ENCODE measurements around the gene EML1. TPM values are rescaled to one million over a fixed set of nuclear protein-coding genes. Genes with fewer than 3 reads are reported as not detected.

EML1 gene
- total RNA-seq, 1 experiment from 2014 or later, result 18.3 TPM

DNA sequence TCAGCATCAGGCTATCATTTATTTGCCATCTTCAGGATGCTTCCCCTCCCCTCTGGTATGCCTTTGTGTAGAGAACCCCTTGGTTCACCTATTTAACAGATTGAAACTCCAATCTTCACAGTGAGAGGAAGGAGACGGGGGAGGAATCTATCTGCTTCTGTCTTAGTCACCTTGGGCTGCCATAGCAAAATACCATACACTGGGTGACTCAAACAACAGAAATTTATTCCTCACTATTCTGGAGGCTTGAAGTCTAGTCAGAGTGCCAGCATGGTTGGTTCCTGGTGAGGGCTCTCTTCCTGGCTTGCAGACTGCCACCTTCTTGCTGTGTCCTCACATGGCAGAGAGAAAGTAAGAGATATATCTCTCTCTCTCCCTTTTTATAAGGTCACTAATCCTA, 13.5 kb upstream of the EML1 start:
- DNase-seq (ENCODE audit: low spot score), result no peak

DNA sequence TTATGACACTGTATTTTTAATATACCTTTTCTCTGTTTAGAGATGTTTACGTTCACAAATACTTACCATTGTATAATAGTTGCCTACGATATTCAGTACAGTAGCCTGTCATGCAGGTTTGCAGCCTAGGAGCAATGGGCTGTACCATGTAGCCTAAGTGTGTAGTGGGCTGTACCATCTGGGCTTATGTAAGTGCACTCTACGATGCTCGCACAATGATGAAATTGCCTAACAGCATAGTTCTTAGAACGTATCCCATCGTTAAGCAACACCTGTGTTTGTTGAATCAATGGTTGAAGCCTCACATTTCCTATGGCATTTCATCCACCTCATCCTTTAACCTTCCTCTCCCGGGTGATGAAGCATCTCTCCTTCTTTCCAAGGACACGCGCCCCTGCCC, 12.5 kb upstream of the EML1 start:
- DNase-seq (ENCODE audit: low spot score), result no peak

DNA sequence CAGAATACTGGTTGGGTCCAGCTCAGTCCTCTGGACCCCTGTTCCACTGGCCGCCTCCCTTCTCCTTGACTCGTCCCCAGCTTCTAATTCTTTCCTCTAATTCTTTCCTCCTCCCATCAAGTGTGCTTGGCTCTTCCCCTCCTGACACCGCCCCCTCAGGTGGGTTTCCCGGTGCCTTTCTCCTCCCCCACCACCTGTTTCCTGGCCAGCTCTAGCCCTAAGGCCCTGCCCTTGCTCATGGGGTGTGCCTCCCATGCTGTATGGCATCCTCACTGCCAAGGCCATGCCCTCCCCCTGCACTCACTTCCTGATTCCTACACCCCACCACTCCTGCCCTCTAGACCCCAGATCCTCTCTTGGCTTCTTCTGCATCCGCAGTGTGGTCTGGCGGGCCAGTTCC, 12.1 kb upstream of the EML1 start:
- no peak for DNase-seq (ENCODE audit: low spot score)

DNA sequence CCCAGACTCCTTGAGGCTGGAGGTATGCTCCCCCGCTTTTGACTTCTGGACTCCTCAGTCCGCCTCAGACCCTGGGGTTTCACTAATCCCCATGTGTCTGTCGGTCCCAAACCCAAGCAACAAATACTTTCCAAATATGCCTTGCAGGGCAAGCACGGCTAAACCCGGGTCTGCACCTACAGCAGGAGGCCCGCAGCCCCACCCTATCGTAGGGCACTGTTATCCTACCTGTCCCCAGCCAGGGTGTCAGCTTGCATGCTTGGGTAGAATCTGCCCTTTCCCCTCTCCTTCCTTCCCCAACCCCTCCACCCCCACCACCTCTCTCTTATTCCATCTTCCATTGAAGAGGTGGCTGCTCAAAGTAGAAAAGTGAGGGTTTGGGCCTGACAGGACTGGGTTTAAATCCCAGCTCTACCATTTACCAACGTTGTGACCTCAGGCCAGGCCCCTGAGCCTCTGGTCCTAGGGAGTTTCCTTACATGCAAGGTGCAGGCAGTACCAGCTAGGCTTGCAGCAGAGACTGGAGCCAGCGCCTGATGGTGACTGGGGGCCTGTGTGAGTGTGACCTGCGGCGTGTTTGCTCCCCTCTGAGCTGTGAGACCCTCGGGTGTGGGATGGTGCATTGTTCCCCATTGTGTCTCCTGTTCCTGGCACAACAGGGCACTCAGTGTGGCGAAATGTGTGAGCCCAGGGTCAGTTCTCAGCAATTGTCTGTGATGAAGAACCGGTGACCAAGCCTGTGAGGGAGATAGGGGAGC, 11.2 kb upstream of the EML1 start:
- no peak for DNase-seq (ENCODE audit: low spot score)

DNA sequence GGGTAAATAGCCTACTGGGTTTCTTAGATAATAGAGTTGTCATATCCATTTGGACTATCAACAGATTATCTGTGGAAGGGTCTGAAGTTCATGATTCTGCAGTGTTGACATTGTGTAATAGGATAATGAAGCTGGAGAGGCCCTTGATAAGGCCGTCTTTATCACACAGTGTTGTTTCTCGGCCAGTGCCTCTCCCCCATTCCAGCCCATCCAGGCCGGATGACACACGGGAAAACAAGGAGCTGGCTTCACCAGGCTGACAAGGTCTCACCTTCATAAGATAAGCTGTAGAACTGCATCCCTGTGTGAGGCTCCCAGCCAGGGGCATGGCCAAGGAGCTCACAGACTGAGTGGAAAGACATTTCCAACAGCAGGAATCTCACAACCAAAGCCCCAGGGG, 8.7 kb upstream of the EML1 start:
- DNase-seq (ENCODE audit: low spot score), result no peak

DNA sequence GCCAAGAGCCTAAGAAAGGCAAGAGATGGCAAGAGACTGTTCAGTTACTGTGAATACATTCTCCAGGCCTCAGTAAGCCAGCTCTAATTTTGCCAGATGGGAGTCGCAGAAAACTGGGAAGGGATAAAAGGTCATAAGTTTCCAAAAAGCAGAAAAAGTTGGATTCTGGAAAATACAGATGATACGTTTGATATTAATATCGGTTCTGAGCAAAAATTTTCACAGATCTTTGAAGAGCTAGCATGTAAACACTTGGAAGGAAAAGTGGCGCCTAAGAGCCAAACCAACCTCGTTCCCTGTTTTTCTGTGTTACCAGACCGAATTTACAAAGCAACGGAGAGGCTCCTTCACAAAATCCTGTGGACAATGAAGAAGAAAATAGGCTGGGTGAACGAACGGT, 7.8 kb upstream of the EML1 start:
- no peak for DNase-seq (ENCODE audit: low spot score)

DNA sequence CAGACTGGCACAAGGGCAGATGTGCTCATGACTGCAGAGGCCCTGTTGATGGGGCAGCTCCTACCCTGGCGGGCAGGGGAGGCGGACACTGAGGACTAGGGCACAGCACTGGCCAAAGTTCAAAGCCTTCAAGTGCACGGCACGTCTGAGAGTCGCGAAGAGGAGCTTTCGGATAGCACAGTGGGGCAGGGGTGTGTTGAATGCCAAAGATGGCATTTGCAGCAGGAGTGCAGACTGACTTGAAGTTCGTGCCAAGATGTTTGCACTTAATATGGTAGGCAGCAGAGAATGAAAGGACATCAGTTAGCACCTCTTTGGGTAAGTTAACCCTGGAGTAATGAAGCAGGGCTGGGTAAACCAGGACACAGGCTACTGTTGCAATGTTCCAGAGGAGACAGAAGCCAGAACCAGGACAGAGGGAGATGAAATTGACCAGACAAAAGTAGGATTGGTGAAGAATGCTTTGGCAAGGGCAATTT, 6.7 kb upstream of the EML1 start:
- DNase-seq (ENCODE audit: low spot score), result no peak

DNA sequence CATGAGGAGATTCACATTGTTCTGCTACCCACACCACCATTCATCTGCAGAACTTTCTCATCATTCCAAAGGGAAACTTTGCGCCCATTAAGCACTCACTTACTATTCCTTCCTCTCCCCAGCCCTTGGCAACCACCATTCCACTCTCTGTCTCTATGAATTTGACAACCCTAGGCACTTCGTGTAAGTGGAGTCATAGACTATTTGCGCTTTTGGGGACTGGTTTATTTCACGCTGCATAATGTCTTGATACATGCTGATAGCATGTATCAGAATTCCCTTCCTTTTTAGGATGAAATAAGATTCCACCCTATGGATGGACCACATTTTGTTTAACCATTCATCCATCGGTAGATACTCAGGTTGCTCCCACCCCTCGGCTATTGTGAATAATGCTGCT, 4.5 kb upstream of the EML1 start:
- DNase-seq (ENCODE audit: low spot score), result no peak

DNA sequence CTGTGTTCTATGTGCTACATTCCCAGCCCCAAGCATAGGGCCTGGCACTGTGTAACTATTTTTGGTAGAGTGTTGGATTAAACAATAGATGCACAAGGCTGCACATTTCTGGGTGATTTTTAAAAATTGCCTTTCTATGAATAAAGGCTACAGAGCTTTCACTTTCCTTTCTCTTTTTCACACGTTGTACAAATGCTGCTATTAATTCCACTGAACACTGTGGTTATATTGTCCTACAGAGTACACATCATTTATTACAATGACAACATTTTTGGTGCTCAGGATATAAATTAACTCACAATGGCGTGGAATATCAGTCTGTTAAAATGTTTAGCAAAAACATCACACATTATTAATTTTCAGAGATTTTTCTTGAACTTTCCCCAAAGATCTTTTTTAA, 3.6 kb upstream of the EML1 start:
- DNase-seq (ENCODE audit: low spot score), result no peak

DNA sequence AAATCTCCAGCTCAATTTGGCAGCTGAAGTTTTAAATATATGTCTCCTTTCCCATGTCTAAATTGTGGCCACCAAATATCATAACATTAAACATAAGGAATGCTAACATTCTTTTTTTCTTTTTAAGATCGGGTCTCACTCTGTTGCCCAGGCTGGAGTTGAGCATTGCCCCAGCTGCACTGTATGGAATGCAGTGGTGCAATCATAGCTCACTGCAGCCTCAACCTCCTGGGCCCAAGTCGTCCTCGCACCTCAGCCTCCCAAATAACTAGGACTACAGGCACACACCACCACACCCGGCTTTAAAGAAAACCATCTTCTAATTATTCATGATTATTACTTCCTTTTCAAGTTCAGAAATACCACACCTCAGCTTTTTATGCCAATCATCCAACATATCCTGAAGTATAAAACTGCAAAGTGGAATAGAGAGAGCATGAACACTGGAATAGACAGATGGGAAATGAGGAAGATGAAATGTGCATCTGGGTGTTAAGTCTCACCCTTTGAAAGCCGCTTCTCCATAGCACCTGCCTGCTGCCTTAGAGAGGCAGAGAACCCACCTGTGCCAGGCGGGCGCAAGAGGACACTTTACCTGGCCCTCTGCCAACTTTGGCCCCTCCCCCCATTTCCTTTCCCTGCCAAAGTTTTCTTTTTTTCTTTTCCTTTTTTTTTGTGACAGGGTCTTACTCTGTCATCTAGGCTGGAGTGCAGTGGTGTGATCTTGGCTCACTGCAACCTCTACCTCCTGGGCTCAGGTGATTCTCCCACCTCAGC, 2.8 kb upstream of the EML1 start:
- no peak for DNase-seq (ENCODE audit: low spot score)

DNA sequence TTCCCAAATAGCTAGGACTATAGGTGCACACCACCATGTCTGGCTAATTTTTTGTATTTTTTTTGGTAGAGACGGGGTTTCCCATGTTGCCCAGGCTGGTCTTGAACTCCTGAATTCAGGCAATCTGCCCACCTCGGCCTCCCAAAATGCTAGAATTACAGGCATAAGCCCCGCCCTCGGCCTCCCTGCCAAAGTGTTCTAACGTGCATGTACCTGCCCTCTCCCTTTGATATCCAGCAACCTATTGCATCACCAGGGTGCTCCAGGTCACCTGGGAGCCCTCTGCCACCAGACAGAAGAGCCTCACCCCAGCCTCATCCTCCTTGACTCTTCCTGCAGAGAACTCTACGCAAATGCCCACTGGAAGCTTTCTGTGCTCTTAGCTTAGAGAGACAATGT, 2.2 kb upstream of the EML1 start:
- no peak for DNase-seq (ENCODE audit: low spot score)

DNA sequence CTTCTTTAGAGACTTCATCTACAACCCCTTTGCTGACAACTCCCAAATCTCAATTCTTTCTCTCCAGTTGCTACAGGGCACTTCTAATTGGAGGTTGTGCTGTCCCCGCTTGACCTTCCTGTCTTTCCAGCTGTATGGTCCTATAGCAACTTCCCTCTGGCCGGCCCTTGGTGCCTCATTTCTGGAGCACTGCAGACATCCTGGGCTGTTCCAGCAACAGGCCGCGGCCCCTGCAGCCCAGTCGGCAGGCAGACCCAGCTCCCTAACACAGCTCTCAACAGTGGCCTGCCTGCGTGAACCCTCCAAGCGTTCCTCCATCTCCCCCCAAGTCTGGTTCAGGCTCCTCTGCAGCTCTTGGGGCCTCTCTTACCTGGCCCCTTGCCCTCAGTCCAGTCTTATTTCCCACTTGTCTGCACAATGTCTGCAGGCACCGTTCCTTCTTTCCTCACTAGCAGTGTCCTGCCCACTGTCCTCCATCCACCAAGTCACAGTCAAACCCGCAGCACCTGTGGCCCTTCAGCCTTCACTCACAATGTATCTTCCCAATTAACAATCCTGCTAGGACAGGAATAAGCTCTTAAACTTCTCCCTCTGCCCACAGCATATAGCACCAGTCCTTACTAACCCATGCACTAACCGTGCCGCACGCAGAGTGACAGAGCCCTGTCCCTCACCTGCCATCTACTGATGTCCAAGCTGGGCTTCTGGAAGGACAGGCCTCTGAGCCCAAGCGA, 1.6 kb upstream of the EML1 start:
- DNase-seq (ENCODE audit: low spot score), result no peak

DNA sequence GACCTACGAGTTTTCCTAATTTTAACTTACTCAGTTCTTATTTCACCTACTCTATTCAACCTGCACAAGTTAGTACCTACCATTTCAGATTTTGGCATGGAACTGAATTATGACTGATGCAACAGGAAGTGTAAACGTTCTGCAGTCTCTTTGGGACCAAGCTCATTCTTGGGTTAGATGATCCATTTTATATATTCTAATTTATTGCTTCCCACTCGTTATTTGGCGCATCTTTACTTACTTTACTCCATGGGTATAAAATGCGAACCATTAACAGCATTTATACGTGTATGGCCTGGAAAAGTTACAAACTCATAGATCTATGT, 1.0 kb upstream of the EML1 start:
- DNase-seq (ENCODE audit: low spot score), result no peak

DNA sequence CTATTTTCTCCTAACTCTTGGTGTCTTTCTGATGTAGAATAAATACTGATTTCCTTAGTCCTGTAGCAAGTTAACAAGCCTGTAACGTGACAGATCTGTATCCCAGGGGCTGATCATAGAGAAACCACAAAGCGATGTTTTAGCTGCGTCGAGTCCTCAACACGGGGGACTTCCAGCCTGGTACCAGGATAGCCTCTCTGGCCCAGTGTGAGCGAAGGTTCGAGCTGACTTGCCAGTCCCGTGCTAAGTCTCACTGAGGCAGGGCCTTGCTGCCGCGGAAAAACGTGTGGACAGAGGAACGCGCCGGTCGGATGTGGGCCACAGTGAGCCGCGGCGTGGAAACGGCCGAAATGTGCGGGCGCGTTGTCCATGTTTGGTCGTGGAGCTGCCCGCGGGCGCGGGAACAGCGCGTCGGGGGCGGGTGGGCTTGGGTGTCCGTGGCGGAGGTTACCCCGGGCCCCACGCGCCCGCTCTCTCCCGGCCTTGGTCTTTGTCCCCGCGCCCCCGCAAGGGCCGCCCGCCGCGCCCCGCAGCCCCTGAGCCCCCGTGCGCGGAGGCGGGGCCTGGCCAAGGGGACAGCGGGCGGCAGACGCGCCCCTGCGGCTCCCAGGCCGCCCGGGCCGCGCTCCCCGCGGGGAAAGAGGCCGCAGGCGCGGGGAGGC, 531 bp upstream of the EML1 start:
- DNase-seq (ENCODE audit: low spot score), result no peak

DNA sequence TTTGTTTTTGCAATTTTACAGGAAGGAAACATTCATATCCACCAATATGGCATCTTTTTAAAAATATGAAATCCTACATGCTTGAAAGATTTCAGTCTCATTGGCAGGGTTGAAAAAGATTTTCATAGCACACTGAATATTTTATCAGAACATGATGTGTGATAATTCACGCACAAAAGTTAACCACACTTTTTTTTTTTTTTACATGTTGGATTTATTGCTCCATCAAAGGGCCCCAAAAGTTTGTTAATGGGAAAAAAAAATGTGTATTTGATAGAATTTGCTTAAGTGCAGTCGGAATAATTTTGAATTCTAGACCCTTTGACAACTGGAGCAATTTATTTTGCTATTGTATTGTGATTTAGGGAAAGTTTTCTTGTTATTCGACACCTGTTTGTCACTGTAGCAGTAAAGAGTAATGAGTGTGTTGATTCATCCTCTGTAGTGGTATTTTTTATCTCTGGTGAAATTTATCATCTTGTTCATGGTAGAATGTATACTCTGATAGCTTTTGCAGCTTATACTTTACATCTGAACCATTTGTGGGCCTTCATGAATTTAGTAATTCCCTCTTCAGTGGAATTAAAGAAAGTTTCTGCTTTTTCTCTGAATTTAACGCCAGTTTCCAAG, 1.1 kb downstream of the EML1 start:
- no peak for DNase-seq (ENCODE audit: low spot score)

DNA sequence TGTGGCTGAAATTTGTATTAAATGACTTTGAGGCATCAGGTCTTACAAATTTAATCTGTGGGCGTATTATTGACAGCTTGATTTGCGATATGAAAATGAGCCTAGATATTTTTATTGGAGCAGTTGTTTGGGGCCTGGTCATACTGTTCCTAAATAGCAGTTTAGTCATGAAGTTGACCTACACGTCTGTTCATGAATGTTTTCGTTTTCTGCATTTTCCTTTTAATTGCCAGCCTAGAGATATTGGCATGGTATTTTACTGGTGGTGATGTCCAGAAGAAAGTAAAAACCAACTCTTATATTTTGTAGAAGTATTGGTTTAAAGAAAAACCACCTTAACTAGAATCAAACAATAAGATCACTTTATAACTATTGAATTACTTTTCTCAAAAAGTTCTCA, 1.8 kb downstream of the EML1 start:
- DNase-seq (ENCODE audit: low spot score), result no peak

DNA sequence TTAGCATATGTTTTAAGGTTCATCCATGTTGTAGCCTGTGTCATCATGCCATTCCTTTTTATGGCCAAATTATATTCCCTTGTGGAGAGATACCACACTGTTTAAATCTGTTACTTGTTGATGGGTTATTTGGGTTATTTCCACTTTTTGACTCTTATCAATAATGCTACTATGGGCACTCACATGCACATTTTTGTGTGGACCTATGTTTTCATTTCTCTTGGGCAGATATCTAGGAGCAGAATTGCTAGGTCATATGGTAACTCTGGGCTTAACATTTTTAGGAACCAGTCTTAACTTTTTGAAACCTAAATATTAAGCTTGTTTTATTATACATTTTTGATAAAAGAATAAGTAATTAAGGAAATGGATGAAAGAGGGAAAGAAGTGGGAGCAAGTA, 4.0 kb downstream of the EML1 start:
- DNase-seq (ENCODE audit: low spot score), result no peak

DNA sequence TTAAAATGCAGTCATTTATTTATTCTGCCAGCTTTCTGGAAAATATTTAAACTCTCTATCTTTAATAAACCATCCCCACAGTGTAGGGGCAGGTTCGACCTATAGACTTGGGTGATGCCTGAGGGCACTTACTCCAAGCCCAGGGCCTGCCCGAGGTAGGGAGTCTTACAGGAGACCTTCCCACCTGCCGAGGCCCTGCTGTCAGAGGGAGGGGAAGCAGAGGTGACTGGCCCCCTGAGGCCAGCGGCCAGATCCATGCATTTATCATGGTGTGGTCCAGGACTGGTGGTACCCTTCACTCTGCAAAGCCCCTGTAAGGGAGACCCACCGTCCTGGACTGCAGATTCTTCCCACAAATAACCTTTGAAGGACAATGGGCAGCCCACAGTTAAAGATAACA, 7.6 kb downstream of the EML1 start:
- DNase-seq (ENCODE audit: low spot score), result no peak

DNA sequence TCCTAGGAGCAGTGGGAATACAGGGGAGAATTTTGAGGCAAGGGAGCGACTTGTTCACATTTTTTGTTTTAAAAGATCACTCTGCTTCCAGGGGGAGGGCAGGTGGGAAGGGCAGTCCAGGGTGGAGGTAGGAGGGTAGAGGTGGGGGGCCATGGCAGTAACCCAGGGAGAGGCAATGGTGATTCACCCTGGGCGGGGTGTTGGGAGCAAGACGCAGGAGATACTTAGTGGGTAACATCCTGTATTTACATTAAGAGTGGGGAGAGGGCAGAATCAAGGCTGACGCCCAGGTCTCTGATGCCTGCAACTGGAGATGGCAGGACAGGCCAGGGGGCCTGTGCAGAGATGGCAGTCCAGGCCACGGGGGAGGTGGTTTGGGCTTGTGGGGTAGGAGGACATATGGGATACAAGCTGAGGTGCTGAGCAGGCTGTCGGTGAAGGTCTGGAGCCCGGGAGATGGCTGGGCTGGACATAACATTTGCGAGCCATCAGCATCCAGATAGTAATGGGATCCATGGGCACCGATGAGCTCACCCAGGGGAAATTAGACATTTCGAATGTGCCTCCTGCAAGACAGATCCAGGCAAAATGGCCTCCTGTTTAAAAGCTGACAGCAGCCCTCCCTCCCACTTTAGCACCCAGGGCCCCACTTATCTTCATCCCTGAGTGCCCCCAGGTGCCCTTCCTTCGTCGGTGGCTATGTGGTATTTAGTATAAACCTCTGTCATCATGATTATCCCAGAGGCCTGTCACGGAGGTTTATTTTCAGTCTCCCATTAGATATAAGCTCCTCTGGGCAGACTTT, 9.3 kb downstream of the EML1 start:
- peak; percentile 13 for DNase-seq (ENCODE audit: low spot score)

DNA sequence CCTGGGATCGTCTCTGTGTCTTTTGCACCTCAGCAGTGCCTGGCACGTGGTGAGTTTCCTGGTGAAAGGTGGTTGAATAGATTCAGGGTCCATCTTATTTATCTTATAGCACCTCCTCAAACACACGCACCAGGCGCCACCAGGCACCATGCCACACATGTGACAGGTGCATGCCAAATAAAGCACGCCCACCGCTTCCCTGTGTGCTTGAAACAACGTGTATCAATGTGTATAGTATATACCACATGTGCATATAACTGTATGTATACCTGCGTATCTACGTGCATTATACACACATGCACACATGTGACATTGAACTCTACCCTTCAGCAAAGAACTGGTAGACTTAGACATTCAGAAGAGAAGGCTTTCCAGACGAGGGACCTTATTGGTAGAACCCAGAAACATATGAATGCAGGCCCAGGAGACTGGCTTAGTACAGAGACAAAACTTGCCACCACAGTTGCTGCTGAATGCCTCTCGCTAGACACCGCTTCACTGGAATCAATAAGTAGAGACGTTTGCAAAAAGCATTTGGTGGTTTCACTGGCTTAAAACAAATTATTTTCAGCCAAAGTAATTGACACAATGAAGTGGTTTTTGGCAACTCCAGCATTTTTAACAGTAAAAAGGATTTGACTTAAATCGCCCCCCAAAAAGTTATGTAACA, 10.0 kb downstream of the EML1 start:
- no peak for DNase-seq (ENCODE audit: low spot score)

Measured in H4 (cell line).